ENCODE results near the gene STK32B. TPM values are rescaled to one million over a fixed set of nuclear protein-coding genes. Genes with fewer than 3 reads are reported as not detected.

STK32B gene
- total and polyA plus RNA-seq, 2 experiments from 2014 or later, result 0.71 to 2.3 TPM

DNA sequence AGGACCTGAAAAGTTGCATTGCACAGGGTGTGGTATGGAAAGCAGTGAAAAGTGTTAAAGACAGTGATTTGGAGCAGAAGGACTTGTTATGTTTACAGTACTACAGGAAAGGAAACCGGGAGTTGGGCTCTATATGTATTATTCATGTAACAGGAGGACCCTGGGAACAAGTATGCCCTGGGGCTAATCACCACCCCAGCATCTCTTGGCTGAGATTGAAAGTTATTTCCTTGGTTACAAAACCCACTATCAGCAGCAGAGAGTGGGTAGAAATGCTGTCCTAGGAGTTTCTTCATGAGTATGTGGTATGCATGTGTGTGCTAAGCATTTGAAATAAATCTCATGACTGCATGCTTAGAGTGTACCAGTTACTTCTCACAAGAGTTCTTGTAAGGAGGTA lies 46.9 kb downstream of the STK32B start (continued):
- TF ChIP-seq, protein P1, sequence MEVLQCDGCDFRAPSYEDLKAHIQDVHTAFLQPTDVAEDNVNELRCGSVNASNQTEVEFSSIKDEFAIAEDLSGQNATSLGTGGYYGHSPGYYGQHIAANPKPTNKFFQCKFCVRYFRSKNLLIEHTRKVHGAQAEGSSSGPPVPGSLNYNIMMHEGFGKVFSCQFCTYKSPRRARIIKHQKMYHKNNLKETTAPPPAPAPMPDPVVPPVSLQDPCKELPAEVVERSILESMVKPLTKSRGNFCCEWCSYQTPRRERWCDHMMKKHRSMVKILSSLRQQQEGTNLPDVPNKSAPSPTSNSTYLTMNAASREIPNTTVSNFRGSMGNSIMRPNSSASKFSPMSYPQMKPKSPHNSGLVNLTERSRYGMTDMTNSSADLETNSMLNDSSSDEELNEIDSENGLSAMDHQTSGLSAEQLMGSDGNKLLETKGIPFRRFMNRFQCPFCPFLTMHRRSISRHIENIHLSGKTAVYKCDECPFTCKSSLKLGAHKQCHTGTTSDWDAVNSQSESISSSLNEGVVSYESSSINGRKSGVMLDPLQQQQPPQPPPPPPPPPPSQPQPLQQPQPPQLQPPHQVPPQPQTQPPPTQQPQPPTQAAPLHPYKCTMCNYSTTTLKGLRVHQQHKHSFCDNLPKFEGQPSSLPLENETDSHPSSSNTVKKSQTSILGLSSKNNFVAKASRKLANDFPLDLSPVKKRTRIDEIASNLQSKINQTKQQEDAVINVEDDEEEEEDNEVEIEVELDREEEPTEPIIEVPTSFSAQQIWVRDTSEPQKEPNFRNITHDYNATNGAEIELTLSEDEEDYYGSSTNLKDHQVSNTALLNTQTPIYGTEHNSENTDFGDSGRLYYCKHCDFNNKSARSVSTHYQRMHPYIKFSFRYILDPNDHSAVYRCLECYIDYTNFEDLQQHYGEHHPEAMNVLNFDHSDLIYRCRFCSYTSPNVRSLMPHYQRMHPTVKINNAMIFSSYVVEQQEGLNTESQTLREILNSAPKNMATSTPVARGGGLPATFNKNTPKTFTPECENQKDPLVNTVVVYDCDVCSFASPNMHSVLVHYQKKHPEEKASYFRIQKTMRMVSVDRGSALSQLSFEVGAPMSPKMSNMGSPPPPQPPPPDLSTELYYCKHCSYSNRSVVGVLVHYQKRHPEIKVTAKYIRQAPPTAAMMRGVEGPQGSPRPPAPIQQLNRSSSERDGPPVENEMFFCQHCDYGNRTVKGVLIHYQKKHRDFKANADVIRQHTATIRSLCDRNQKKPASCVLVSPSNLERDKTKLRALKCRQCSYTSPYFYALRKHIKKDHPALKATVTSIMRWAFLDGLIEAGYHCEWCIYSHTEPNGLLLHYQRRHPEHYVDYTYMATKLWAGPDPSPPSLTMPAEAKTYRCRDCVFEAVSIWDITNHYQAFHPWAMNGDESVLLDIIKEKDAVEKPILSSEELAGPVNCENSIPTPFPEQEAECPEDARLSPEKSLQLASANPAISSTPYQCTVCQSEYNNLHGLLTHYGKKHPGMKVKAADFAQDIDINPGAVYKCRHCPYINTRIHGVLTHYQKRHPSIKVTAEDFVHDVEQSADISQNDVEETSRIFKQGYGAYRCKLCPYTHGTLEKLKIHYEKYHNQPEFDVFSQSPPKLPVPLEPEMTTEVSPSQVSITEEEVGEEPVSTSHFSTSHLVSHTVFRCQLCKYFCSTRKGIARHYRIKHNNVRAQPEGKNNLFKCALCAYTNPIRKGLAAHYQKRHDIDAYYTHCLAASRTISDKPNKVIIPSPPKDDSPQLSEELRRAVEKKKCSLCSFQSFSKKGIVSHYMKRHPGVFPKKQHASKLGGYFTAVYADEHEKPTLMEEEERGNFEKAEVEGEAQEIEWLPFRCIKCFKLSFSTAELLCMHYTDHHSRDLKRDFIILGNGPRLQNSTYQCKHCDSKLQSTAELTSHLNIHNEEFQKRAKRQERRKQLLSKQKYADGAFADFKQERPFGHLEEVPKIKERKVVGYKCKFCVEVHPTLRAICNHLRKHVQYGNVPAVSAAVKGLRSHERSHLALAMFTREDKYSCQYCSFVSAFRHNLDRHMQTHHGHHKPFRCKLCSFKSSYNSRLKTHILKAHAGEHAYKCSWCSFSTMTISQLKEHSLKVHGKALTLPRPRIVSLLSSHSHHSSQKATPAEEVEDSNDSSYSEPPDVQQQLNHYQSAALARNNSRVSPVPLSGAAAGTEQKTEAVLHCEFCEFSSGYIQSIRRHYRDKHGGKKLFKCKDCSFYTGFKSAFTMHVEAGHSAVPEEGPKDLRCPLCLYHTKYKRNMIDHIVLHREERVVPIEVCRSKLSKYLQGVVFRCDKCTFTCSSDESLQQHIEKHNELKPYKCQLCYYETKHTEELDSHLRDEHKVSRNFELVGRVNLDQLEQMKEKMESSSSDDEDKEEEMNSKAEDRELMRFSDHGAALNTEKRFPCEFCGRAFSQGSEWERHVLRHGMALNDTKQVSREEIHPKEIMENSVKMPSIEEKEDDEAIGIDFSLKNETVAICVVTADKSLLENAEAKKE (CRISPR knock-in tag; IDR thresholded peaks at IDR 0.05), result no peak
- TF ChIP-seq EZH2 (IDR thresholded peaks at IDR 0.05; ENCODE audit: low read depth, unreplicated experiment) (no peak), NANOG (IDR thresholded peaks at IDR 0.05; ENCODE audit: borderline replicate concordance) (no peak), STAT1 (IDR thresholded peaks at IDR 0.05; ENCODE audit: unreplicated experiment) (no peak)
- TF ChIP-seq, protein P2, sequence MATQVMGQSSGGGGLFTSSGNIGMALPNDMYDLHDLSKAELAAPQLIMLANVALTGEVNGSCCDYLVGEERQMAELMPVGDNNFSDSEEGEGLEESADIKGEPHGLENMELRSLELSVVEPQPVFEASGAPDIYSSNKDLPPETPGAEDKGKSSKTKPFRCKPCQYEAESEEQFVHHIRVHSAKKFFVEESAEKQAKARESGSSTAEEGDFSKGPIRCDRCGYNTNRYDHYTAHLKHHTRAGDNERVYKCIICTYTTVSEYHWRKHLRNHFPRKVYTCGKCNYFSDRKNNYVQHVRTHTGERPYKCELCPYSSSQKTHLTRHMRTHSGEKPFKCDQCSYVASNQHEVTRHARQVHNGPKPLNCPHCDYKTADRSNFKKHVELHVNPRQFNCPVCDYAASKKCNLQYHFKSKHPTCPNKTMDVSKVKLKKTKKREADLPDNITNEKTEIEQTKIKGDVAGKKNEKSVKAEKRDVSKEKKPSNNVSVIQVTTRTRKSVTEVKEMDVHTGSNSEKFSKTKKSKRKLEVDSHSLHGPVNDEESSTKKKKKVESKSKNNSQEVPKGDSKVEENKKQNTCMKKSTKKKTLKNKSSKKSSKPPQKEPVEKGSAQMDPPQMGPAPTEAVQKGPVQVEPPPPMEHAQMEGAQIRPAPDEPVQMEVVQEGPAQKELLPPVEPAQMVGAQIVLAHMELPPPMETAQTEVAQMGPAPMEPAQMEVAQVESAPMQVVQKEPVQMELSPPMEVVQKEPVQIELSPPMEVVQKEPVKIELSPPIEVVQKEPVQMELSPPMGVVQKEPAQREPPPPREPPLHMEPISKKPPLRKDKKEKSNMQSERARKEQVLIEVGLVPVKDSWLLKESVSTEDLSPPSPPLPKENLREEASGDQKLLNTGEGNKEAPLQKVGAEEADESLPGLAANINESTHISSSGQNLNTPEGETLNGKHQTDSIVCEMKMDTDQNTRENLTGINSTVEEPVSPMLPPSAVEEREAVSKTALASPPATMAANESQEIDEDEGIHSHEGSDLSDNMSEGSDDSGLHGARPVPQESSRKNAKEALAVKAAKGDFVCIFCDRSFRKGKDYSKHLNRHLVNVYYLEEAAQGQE (IDR thresholded peaks at IDR 0.05; ENCODE audit: unreplicated experiment), result no peak

DNA sequence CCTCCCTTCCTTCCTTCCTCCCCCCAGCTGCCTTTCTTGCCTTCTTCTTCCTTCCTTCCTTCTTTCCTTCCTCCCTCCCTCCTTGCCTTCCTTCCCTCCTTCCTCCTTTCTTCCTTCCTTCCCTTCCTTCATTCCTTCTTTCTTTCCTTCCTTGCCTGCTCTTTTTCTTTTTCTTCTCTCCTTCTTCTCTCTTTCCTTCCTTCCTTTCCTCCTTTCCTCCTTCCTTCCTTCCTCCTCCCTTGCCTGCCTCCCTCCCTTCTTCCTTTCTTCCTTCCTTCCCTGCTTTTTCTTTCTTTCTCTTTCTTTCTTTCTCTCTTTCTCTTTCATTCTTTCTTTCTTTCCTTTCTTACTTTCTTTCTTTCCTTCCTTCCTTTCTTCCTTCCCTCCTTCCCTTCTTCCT lies 49.1 kb downstream of the STK32B start:
- H3K9me3 Mint-ChIP-seq, result no peaks in the 10 kb centered on the region
- Histone ChIP-seq H4K20me1 (replicated peaks; ENCODE audit: insufficient read depth) (no peaks in the 10 kb centered on the region), H3F3A (replicated peaks; ENCODE audit: low read depth) (no peaks in the 10 kb centered on the region), H3K27ac (ENCODE audit: low read depth) (no peak overlapping the region), H3K79me2 (replicated peaks; ENCODE audit: insufficient read depth) (no peaks in the 10 kb centered on the region), H3K36me3 (ENCODE audit: insufficient read depth) (no peaks in the 10 kb centered on the region), H3K27me3 (ENCODE audit: insufficient read depth) (no peaks in the 10 kb centered on the region), H3K9me2 (ENCODE audit: insufficient read depth) (no peaks in the 10 kb centered on the region), H3K4me2 (no peak overlapping the region), H3K4me3 (no peak overlapping the region), H2AFZ (no peak overlapping the region), H3K4me1 (ENCODE audit: insufficient read depth) (no peaks in the 10 kb centered on the region)
- no peak overlapping the region for H3K27ac Mint-ChIP-seq
- no peak for DNase-seq (ENCODE audit: low spot score)
- no peaks in the 10 kb centered on the region for H3K36me3 Mint-ChIP-seq (ENCODE audit: low read depth)
- no peak for ATAC-seq
- H3K4me3 Mint-ChIP-seq, result no peak overlapping the region
- no peaks in the 10 kb centered on the region for H3K27me3 Mint-ChIP-seq (ENCODE audit: insufficient read depth, low read depth, poor library complexity)
- H3K4me1 Mint-ChIP-seq, result no peaks in the 10 kb centered on the region; the same call in 2 of the 3 replicates
- TF ChIP-seq, protein P1 (CRISPR knock-in tag; IDR thresholded peaks at IDR 0.05), result no peak
